Tibial artery (tissue), 4 donors: ENCODE measurements around the gene EPHA8.
A peak's percentile ranks its signal among the peaks of the same experiment; 100 is the strongest.

Experiments
- DNase-seq, 2 donors: peaks; one replicate each; pipeline ENCODE4 v3.0.0-alpha.2; 2019
- H3K27ac ChIP-seq, 2 donors: fragments of 200-600 bp; sonication (generic) in 1 of 2; 1 replicate in 1 of 2; 2 replicates in 1 of 2; pipeline ENCODE4 v1.5.1; 2018 to 2019; ENCODE audit warnings: mild to moderate bottlenecking in 1 of 2
- H3K27me3 ChIP-seq, 2 donors: fragments of 200-600 bp; sonication (generic) in 1 of 2; one replicate each; pipeline versions ENCODE4 v1.5.1 to v1.6.0; 2016 to 2019
- H3K36me3 ChIP-seq, 3 donors: fragments of 200-600 bp; sonication (generic) in 2 of 3; one replicate each; pipeline ENCODE4 v1.5.1; 2016 to 2019; ENCODE audit warnings: mild to moderate bottlenecking in 2 of 3
- H3K4me1 ChIP-seq, 4 donors: fragments of 200-600 bp; sonication (generic) in 2 of 4; 1 replicate in 3 of 4; 2 replicates in 1 of 4; pipeline ENCODE4 v1.5.1; 2016 to 2019
- H3K4me3 ChIP-seq, 2 donors: fragments of 200-600 bp; sonication (generic) in 1 of 2; 1 replicate in 1 of 2; 2 replicates in 1 of 2; pipeline ENCODE4 v1.5.1; 2018 to 2019; ENCODE audit warnings: mild to moderate bottlenecking in 2 of 2
- H3K9me3 ChIP-seq, 3 donors: fragments of 200-600 bp; sonication (generic) in 1 of 3; one replicate each; pipeline ENCODE4 v1.5.1; 2016 to 2019
- CTCF ChIP-seq, 2 experiments: fragments of 200-600 bp in 1 of 2; fragments of 450-650 bp in 1 of 2; IDR thresholded peaks; one replicate each; pipeline ENCODE4 v1.5.1; 2017 to 2019; ENCODE audit warnings: antibody characterized with exemption in 2 of 2, mild to moderate bottlenecking in 1 of 2, moderate library complexity in 1 of 2
- intact Hi-C: fragments of 100-400 bp; cut with DNase I; formaldehyde crosslinking; loops from one replicate; pipeline ENCODE4 v1.15.0; 2023; ENCODE audit warnings: low total_unique reads

EPHA8 gene

GRCh38 chr1:22645931-22646330 is 82.6 kb downstream of the EPHA8 start:
- intact Hi-C loops = loop anchor here (10.0 kb wide), 1 partner anchor 111 kb away; no protein-coding TSS in a partner anchor

GRCh38 chr1:22646384-22646783 is 83.1 kb downstream of the EPHA8 start:
- no peak for DNase-seq
- peaks cover 0 to 53% of the 10 kb centered on the region in 2 donors for H3K27me3 ChIP-seq
- no peak overlapping the region for H3K27ac ChIP-seq
- H3K36me3 ChIP-seq = no peaks in the 10 kb centered on the region
- TF ChIP-seq CTCF (IDR thresholded peaks at IDR 0.05) = no peak
- no peak overlapping the region for H3K4me3 ChIP-seq
- intact Hi-C loops = loop anchor here (10.0 kb wide), 1 partner anchor 112 kb away; no protein-coding TSS in a partner anchor
- H3K4me1 ChIP-seq = peaks cover 0 to 7% (median 2%) of the 10 kb centered on the region in 4 donors
- H3K9me3 ChIP-seq = no peaks in the 10 kb centered on the region

More at GRCh38 chr1:22645931-22646330, 82.6 kb downstream of the EPHA8 start:
- no peak overlapping the region for H3K4me3 ChIP-seq
- no peaks in the 10 kb centered on the region for H3K36me3 ChIP-seq
- DNase-seq = peak in 1 of 2 donors; percentile 46
- peaks cover 0 to 53% of the 10 kb centered on the region in 2 donors for H3K27me3 ChIP-seq
- H3K27ac ChIP-seq = no peak overlapping the region
- TF ChIP-seq CTCF (IDR thresholded peaks at IDR 0.05) = no peak
- no peaks in the 10 kb centered on the region for H3K9me3 ChIP-seq
- H3K4me1 ChIP-seq = peaks cover 0 to 7% (median 2%) of the 10 kb centered on the region in 4 donors

GRCh38 chr1:22650089-22650693 is 86.9 kb downstream of the EPHA8 start:
- Histone ChIP-seq H3K9me3 (no peaks in the 10 kb centered on the region), H3K27ac (no peak overlapping the region), H3K4me1 (no peaks in the 10 kb centered on the region), H3K36me3 (no peaks in the 10 kb centered on the region), H3K27me3 (peaks cover 0 to 50% of the 10 kb centered on the region in 2 donors), H3K4me3 (no peak overlapping the region)
- intact Hi-C loops = no loop called here
- no peak for DNase-seq
- TF ChIP-seq CTCF (IDR thresholded peaks at IDR 0.05) = no peak

- Histone ChIP-seq H3K27me3 (peaks cover 0 to 62% of the 10 kb centered on the region in 2 donors), H3K36me3 (no peaks in the 10 kb centered on the region), H3K27ac (no peak overlapping the region), H3K9me3 (no peaks in the 10 kb centered on the region), H3K4me3 (no peak overlapping the region), H3K4me1 (no peaks in the 10 kb centered on the region)
- no peak for TF ChIP-seq CTCF (IDR thresholded peaks at IDR 0.05)
- intact Hi-C loops = no loop called here
- DNase-seq = no peak
Measured at GRCh38 chr1:22651941-22652856, 88.9 kb downstream of the EPHA8 start.

GRCh38 chr1:22652881-22653316 is 89.6 kb downstream of the EPHA8 start, which contains the start of gene C1QB:
Gene C1QB, plus strand, starts transcription at chr1:22653236. Its CDS starts 6,227 bp downstream, at chr1:22659463.
- H3K4me1 ChIP-seq = no peaks in the 10 kb centered on the region
- H3K27me3 ChIP-seq = peaks cover 0 to 60% of the 10 kb centered on the region in 2 donors
- H3K9me3 ChIP-seq = no peaks in the 10 kb centered on the region
- intact Hi-C loops = no loop called here
- DNase-seq = peak; percentile 75 to 82
- no peaks in the 10 kb centered on the region for H3K36me3 ChIP-seq
- no peak within 1 kb of the TSS for H3K27ac ChIP-seq
- no peak for TF ChIP-seq CTCF (IDR thresholded peaks at IDR 0.05)
- peak within 1 kb of the TSS; percentile 29 to 39 for H3K4me3 ChIP-seq
